T-helper 17 cell (primary cell): ENCODE results near the gene ZDHHC19. TPM values are rescaled to one million over a fixed set of nuclear protein-coding genes. Genes with fewer than 3 reads are reported as not detected.

Source experiments
- ATAC-seq: fragments of 150-1000 bp; cut with Tn5 transposase; 2 replicates; pipeline ENCODE4 v1.10.0; 2021; ENCODE audit warnings: mild to moderate bottlenecking, moderate library complexity
- DNase-seq, 3 donors: peaks; one replicate each; pipeline versions ENCODE4 v3.0.0 to v3.0.0-alpha.2; 2020 to 2021
- H3K9me3 ChIP-seq: one replicate; pipeline ENCODE4 v1.7.0; 2013; ENCODE audit warnings: low read length, mild to moderate bottlenecking; ENCODE audit not compliant: control insufficient read depth, poor library complexity, severe bottlenecking
- H3K27ac Mint-ChIP-seq: one replicate; pipeline ENCODE4 v1.8.0; 2022; ENCODE audit warnings: mild to moderate bottlenecking, moderate library complexity, mixed read lengths
- H3K27me3 Mint-ChIP-seq: one replicate; pipeline ENCODE4 v1.8.0; 2022; ENCODE audit warnings: mixed read lengths
- H3K36me3 Mint-ChIP-seq: one replicate; pipeline ENCODE4 v1.8.0; 2022; ENCODE audit warnings: low read depth, mixed read lengths
- H3K4me1 Mint-ChIP-seq: one replicate; pipeline ENCODE4 v1.8.0; 2022; ENCODE audit warnings: mild to moderate bottlenecking, mixed read lengths
- H3K4me3 Mint-ChIP-seq: one replicate; pipeline ENCODE4 v1.8.0; 2022; ENCODE audit warnings: mild to moderate bottlenecking, moderate library complexity, mixed read lengths
- total RNA-seq, 4 donors: library from RNA in 2 of 4; stranded (reverse) in 2 of 4; gene quantifications; one replicate each; pipeline ENCODE4 v1.2.3 and lab custom pipeline; 2022 to 2026

Gene ZDHHC19
- total RNA-seq, 2 donors from 2014 or later, result not detected

DNA sequence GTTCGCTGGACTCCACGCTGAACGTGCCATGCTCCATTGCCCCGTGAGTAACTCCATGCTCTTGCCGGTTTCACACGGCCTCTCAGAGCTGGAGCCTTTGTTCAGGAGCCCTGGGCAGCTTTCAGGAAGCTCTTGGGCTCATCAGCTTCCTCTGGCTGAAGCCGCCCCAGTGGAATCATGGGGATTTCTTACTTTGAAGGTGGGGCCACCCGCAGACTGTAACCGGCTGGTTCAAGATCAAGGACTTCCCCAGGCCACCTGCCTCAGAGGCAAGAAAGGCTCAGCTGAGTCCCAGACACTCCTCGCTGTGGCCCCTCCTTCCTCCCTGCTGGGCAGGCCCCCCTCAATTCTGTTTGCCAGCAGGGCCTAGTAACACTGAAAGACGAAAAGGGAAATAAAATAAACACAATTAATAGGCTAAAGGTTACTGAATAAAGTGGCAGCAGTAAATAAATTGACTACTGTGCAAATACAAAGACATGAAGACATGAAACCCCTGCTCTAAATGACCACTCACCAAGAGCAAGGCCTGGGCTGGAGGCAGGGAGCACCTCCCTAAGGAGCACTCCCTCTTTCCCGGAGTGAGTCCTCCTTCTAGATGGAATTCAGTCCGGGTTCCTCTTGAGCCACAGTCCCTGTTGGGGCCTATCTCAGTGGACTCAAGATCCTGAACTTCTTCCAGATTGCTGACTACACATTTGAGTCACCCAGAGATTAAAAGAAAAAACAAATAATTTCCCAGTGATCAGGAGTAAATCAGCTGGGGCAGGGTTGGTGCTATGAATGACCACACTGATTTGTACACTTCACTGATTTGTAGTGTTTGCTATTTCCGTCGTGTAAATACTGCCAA lies 51.0 kb downstream of the ZDHHC19 start:
- DNase-seq (no peak), ATAC-seq (peak; percentile 94)
- H3K9me3 ChIP-seq, result no peaks in the 10 kb centered on the region
- Mint-ChIP-seq H3K36me3 (no peaks in the 10 kb centered on the region), H3K27me3 (no peaks in the 10 kb centered on the region), H3K4me1 (peaks cover 8% of the 10 kb centered on the region), H3K4me3 (no peak overlapping the region), H3K27ac (peak overlapping the region; percentile 83)

GRCh38 chr3:196159526-196159925 lies 51.7 kb downstream of the ZDHHC19 start:
- peaks cover 11% of the 10 kb centered on the region for H3K4me1 Mint-ChIP-seq
- ATAC-seq, result no peak
- no peak overlapping the region for H3K27ac Mint-ChIP-seq
- no peak overlapping the region for H3K4me3 Mint-ChIP-seq
- no peak for DNase-seq
- no peaks in the 10 kb centered on the region for H3K27me3 Mint-ChIP-seq
- H3K36me3 Mint-ChIP-seq, result no peaks in the 10 kb centered on the region
- H3K9me3 ChIP-seq, result no peaks in the 10 kb centered on the region

GRCh38 chr3:196156160-196156559 lies 55.0 kb downstream of the ZDHHC19 start:
- H3K4me1 Mint-ChIP-seq, result peaks cover 11% of the 10 kb centered on the region
- H3K27me3 Mint-ChIP-seq, result no peaks in the 10 kb centered on the region
- no peak for DNase-seq
- no peak for ATAC-seq
- no peaks in the 10 kb centered on the region for H3K9me3 ChIP-seq
- no peaks in the 10 kb centered on the region for H3K36me3 Mint-ChIP-seq
- H3K4me3 Mint-ChIP-seq, result no peak overlapping the region
- no peak overlapping the region for H3K27ac Mint-ChIP-seq

GRCh38 chr3:196150481-196150880 lies 60.7 kb downstream of the ZDHHC19 start:
- H3K27ac Mint-ChIP-seq, result no peak overlapping the region
- no peak for ATAC-seq
- no peaks in the 10 kb centered on the region for H3K36me3 Mint-ChIP-seq

DNA sequence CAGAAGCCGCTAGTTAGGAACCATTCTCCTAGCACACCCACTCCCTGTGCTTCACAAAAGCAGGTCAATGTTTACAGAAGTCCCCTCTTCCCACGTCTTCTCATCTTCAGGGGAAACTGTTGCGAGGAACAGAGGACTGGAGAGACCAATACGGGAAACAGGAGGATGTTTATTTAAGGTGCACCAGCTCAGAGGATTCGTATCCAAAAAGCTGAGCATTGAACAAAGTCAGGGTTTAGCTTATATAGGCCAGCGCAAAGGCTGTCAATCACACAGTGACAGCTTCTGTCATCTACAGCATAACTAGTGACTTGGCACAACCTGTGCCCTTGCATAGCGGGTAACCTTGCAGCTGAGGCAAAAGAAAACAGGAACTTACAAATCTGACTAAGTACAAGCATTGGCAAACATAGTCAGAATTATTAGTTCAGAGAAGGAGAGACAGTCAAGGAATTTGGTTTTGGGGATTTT lies 61.3 kb downstream of the ZDHHC19 start:
- peaks cover under 1% of the 10 kb centered on the region for H3K4me1 Mint-ChIP-seq
- no peaks in the 10 kb centered on the region for H3K27me3 Mint-ChIP-seq
- no peak for DNase-seq

More at GRCh38 chr3:196150481-196150880, 60.7 kb downstream of the ZDHHC19 start:
- Mint-ChIP-seq H3K27me3 (no peaks in the 10 kb centered on the region), H3K4me1 (peaks cover 2% of the 10 kb centered on the region), H3K4me3 (no peak overlapping the region)
- DNase-seq, result no peak
- no peaks in the 10 kb centered on the region for H3K9me3 ChIP-seq

GRCh38 chr3:196149375-196149774 lies 61.8 kb downstream of the ZDHHC19 start:
- Mint-ChIP-seq H3K27ac (peak overlapping the region; percentile 8), H3K4me3 (no peak overlapping the region), H3K4me1 (peaks cover under 1% of the 10 kb centered on the region), H3K36me3 (no peaks in the 10 kb centered on the region), H3K27me3 (peaks cover 3% of the 10 kb centered on the region)
- DNase-seq (no peak), ATAC-seq (no peak)
- H3K9me3 ChIP-seq, result no peaks in the 10 kb centered on the region

More for the DNA sequence above, 61.3 kb downstream of the ZDHHC19 start:
- H3K36me3 Mint-ChIP-seq, result no peaks in the 10 kb centered on the region
- no peak overlapping the region for H3K27ac Mint-ChIP-seq
- no peak overlapping the region for H3K4me3 Mint-ChIP-seq
- H3K9me3 ChIP-seq, result no peaks in the 10 kb centered on the region
- ATAC-seq, result no peak

Other genes with a start within 250 kb of the ZDHHC19 start
- 100 to 1,000 TPM; 218 to 221 TPM for gene TFRC, start 129.3 kb downstream of the ZDHHC19 start, total RNA-seq
- not detected for gene SLC51A, start 5.1 kb upstream of the ZDHHC19 start, total RNA-seq
- gene PCYT1A, start 76.3 kb upstream of the ZDHHC19 start, total RNA-seq, result 10 to 100 TPM; 78.1 to 82.0 TPM
- gene DYNLT2B, start 106.8 kb upstream of the ZDHHC19 start, total RNA-seq, result 1 to 10 TPM; 4.8 to 6.8 TPM
- gene TM4SF19, start 127.0 kb upstream of the ZDHHC19 start, total RNA-seq, result not detected
- 10 to 100 TPM; 58.8 to 86.0 TPM for gene UBXN7, start 221.0 kb upstream of the ZDHHC19 start, total RNA-seq